HEK293 (cell line): ENCODE data around the gene FRMD4A.

Source experiments
- CTCF ChIA-PET: fragments of 350-600 bp; formaldehyde crosslinking; extraction: SDS; loops from one replicate; lab custom pipeline; 2021; ENCODE audit warnings: antibody characterized with exemption; lab: Yijun Ruan, JAX
- POLR2A ChIA-PET: fragments of 300-600 bp; formaldehyde crosslinking; extraction: SDS; loops from one replicate; lab custom pipeline; 2020; ENCODE audit warnings: antibody characterized with exemption, inconsistent platforms; lab: Yijun Ruan, JAX
- H3K27ac ChIP-seq: fragments of 200-500 bp; sonication (Bioruptor generic); 2 replicates; pipeline ENCODE4 v1.5.1; 2014; ENCODE audit warnings: low read depth, low read length, control low read depth, inconsistent platforms; ENCODE audit errors: extremely low read depth
- H3K36me3 ChIP-seq, 2 experiments: fragments of 200-500 bp in 1 of 2; sonication (Bioruptor generic) in 1 of 2; 1 replicate in 1 of 2; 2 replicates in 1 of 2; pipeline ENCODE4 v1.5.1; 2014 to 2017; ENCODE audit warnings: inconsistent platforms in 2 of 2, low read length in 2 of 2; ENCODE audit not compliant: control insufficient read depth in 2 of 2, insufficient read depth in 1 of 2
- H3K4me1 ChIP-seq: fragments of 200-500 bp; sonication (Bioruptor generic); 2 replicates; pipeline ENCODE4 v1.5.1; 2014; ENCODE audit warnings: mild to moderate bottlenecking, low read length, inconsistent platforms; ENCODE audit not compliant: control insufficient read depth, insufficient read depth
- H3K4me3 ChIP-seq: 2 replicates; pipeline ENCODE4 v1.5.1; 2011; ENCODE audit warnings: low read depth, mild to moderate bottlenecking, control low read depth, low read length, moderate library complexity
- H3K9me3 ChIP-seq: fragments of 200-500 bp; sonication (Bioruptor generic); 2 replicates; pipeline ENCODE4 v1.5.1; 2014; ENCODE audit warnings: low read depth, low read length, inconsistent platforms; ENCODE audit not compliant: control insufficient read depth, insufficient read depth
- CTCF ChIP-seq: fragments of 450-650 bp; formaldehyde crosslinking; IDR thresholded peaks from 2 replicates; pipeline ENCODE4 v1.5.1; 2016; ENCODE audit warnings: missing biosample characterization, missing genetic modification characterization
- GFI1B ChIP-seq: fragments of 450-650 bp; formaldehyde crosslinking; IDR thresholded peaks from 2 replicates; pipeline ENCODE4 v1.5.1; 2016; ENCODE audit warnings: missing biosample characterization, missing genetic modification characterization
- KLF7 ChIP-seq: fragments of 450-650 bp; formaldehyde crosslinking; IDR thresholded peaks from 2 replicates; pipeline ENCODE4 v1.5.1; 2016; ENCODE audit warnings: missing biosample characterization, missing genetic modification characterization, borderline replicate concordance
- SP2 ChIP-seq: fragments of 450-650 bp; formaldehyde crosslinking; IDR thresholded peaks from 2 replicates; pipeline ENCODE4 v1.5.1; 2016; ENCODE audit warnings: missing biosample characterization, missing genetic modification characterization
- ZBTB6 ChIP-seq: fragments of 450-650 bp; formaldehyde crosslinking; IDR thresholded peaks from 2 replicates; pipeline ENCODE4 v1.5.1; 2017; ENCODE audit warnings: missing biosample characterization, missing genetic modification characterization
- ZNF114 ChIP-seq: fragments of 450-650 bp; formaldehyde crosslinking; IDR thresholded peaks from 2 replicates; pipeline ENCODE4 v1.5.0; 2017; ENCODE audit warnings: missing biosample characterization, missing genetic modification characterization
- ZNF132 ChIP-seq: fragments of 450-650 bp; formaldehyde crosslinking; IDR thresholded peaks from 2 replicates; pipeline ENCODE4 v1.5.1; 2017; ENCODE audit warnings: missing biosample characterization, missing genetic modification characterization, borderline replicate concordance
- ZNF133 ChIP-seq: fragments of 450-650 bp; formaldehyde crosslinking; IDR thresholded peaks from 2 replicates; pipeline ENCODE4 v1.5.1; 2016; ENCODE audit warnings: missing biosample characterization, missing genetic modification characterization
- ZNF175 ChIP-seq: fragments of 450-650 bp; formaldehyde crosslinking; IDR thresholded peaks from 2 replicates; pipeline ENCODE4 v1.5.1; 2016; ENCODE audit warnings: missing biosample characterization, missing genetic modification characterization
- ZNF221 ChIP-seq: fragments of 450-650 bp; formaldehyde crosslinking; IDR thresholded peaks from 2 replicates; pipeline ENCODE4 v1.5.1; 2017; ENCODE audit warnings: missing biosample characterization, missing genetic modification characterization, borderline replicate concordance
- ZNF239 ChIP-seq: fragments of 450-650 bp; formaldehyde crosslinking; IDR thresholded peaks from 2 replicates; pipeline ENCODE4 v1.5.1; 2016; ENCODE audit warnings: missing biosample characterization, missing genetic modification characterization
- ZNF24 ChIP-seq: fragments of 450-650 bp; formaldehyde crosslinking; IDR thresholded peaks from 2 replicates; pipeline ENCODE4 v1.5.1; 2016; ENCODE audit warnings: missing biosample characterization, missing genetic modification characterization
- ZNF248 ChIP-seq: fragments of 450-650 bp; formaldehyde crosslinking; IDR thresholded peaks from 2 replicates; pipeline ENCODE4 v1.5.1; 2017; ENCODE audit warnings: missing biosample characterization, missing genetic modification characterization
- ZNF266 ChIP-seq: fragments of 450-650 bp; formaldehyde crosslinking; IDR thresholded peaks from 2 replicates; pipeline ENCODE4 v1.5.1; 2016; ENCODE audit warnings: missing biosample characterization, missing genetic modification characterization, low read depth
- ZNF274 ChIP-seq, 2 experiments: fragments of 200-500 bp in 1 of 2; fragments of 450-650 bp in 1 of 2; sonication (Bioruptor generic) in 1 of 2; formaldehyde crosslinking in 1 of 2; IDR thresholded peaks; 2 replicates each; pipeline versions ENCODE4 v1.5.1 to v1.6.1; 2014 to 2016; ENCODE audit warnings: borderline replicate concordance in 1 of 2, inconsistent platforms in 1 of 2, low read length in 1 of 2, missing biosample characterization in 1 of 2, missing genetic modification characterization in 1 of 2
- ZNF350 ChIP-seq: fragments of 450-650 bp; formaldehyde crosslinking; IDR thresholded peaks from 2 replicates; pipeline ENCODE4 v1.5.0; 2017; ENCODE audit warnings: missing biosample characterization, mild to moderate bottlenecking, missing genetic modification characterization
- ZNF354C ChIP-seq: fragments of 450-650 bp; formaldehyde crosslinking; IDR thresholded peaks from 2 replicates; pipeline ENCODE4 v1.5.1; 2016; ENCODE audit warnings: missing biosample characterization, missing genetic modification characterization, low read depth, borderline replicate concordance
- ZNF501 ChIP-seq: fragments of 450-650 bp; formaldehyde crosslinking; IDR thresholded peaks from 2 replicates; pipeline ENCODE4 v1.5.1; 2016; ENCODE audit warnings: missing biosample characterization, missing genetic modification characterization
- ZNF513 ChIP-seq: fragments of 450-650 bp; IDR thresholded peaks from 2 replicates; pipeline ENCODE4 v1.5.1; 2018; ENCODE audit warnings: missing biosample characterization, missing genetic modification characterization
- ZNF529 ChIP-seq: fragments of 450-650 bp; formaldehyde crosslinking; IDR thresholded peaks from 2 replicates; pipeline ENCODE4 v1.5.1; 2017; ENCODE audit warnings: missing genetic modification characterization, missing biosample characterization; ENCODE audit not compliant: insufficient replicate concordance
- ZNF629 ChIP-seq: fragments of 450-650 bp; formaldehyde crosslinking; IDR thresholded peaks from 2 replicates; pipeline ENCODE4 v1.5.1; 2017; ENCODE audit warnings: missing biosample characterization, missing genetic modification characterization
- ZNF707 ChIP-seq: fragments of 450-650 bp; formaldehyde crosslinking; IDR thresholded peaks from 2 replicates; pipeline ENCODE4 v1.5.1; 2016; ENCODE audit warnings: missing biosample characterization, missing genetic modification characterization
- ZNF777 ChIP-seq: fragments of 450-650 bp; formaldehyde crosslinking; IDR thresholded peaks from 2 replicates; pipeline ENCODE4 v1.5.1; 2017; ENCODE audit warnings: missing biosample characterization, missing genetic modification characterization, borderline replicate concordance
- TF ChIP-seq, protein P1 (sequence below): fragments of 450-650 bp; formaldehyde crosslinking; IDR thresholded peaks from 2 replicates; pipeline ENCODE4 v1.5.1; 2017; ENCODE audit warnings: missing biosample characterization, missing genetic modification characterization
- TF ChIP-seq, protein P2 (sequence below): fragments of 450-650 bp; formaldehyde crosslinking; IDR thresholded peaks from 2 replicates; pipeline ENCODE4 v1.5.1; 2017; ENCODE audit warnings: missing biosample characterization, mild to moderate bottlenecking, missing genetic modification characterization, moderate library complexity
- TF ChIP-seq, protein P3 (sequence below): fragments of 450-650 bp; formaldehyde crosslinking; IDR thresholded peaks from 2 replicates; pipeline ENCODE4; 2016; ENCODE audit warnings: missing biosample characterization, missing genetic modification characterization

The FRMD4A gene

DNA sequence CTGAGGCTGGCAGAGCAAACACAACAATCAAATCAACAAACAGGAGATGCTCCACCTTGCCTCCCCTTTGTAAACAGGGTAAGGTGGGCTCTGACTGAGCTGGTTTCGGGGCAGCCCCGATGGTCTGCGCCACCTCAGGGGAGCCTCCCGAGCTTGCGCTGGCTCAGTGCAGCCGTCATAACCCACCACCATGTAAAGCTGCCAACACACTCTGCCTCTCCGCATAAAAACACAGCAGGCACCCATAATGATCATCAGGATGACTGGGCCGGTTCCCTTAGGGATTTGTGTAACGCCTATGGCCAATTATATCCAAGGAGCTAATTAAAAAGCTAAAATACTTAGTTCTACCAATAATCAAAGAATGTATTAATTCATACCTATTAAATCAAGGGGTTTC is 619.4 kb downstream of the FRMD4A start:
- POLR2A ChIA-PET, result interaction anchor here (0.5 kb wide), 1 partner anchor 10 kb away, joined by 6 read pairs; no protein-coding TSS in a partner anchor
- no peaks in the 10 kb centered on the region for H3K9me3 ChIP-seq
- H3K4me3 ChIP-seq, result no peak overlapping the region
- TF ChIP-seq ZNF175 (tag by site-specific recombination) (no peak), ZBTB6 (tag by site-specific recombination) (no peak), ZNF248 (no peak), GFI1B (no peak), SP2 (tag by site-specific recombination) (no peak), ZNF24 (tag by site-specific recombination) (no peak), ZNF707 (tag by site-specific recombination) (no peak), ZNF266 (tag by site-specific recombination) (no peak), ZNF114 (no peak), ZNF629 (no peak), ZNF239 (tag by site-specific recombination) (no peak), ZNF133 (tag by site-specific recombination) (no peak), ZNF350 (tag by site-specific recombination) (no peak), ZNF132 (tag by site-specific recombination) (no peak), ZNF777 (tag by site-specific recombination) (no peak), ZNF529 (tag by site-specific recombination) (no peak), ZNF354C (tag by site-specific recombination) (no peak), ZNF513 (tag by site-specific recombination) (no peak)
- TF ChIP-seq, protein P1, sequence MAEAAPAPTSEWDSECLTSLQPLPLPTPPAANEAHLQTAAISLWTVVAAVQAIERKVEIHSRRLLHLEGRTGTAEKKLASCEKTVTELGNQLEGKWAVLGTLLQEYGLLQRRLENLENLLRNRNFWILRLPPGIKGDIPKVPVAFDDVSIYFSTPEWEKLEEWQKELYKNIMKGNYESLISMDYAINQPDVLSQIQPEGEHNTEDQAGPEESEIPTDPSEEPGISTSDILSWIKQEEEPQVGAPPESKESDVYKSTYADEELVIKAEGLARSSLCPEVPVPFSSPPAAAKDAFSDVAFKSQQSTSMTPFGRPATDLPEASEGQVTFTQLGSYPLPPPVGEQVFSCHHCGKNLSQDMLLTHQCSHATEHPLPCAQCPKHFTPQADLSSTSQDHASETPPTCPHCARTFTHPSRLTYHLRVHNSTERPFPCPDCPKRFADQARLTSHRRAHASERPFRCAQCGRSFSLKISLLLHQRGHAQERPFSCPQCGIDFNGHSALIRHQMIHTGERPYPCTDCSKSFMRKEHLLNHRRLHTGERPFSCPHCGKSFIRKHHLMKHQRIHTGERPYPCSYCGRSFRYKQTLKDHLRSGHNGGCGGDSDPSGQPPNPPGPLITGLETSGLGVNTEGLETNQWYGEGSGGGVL (tag by site-specific recombination), result no peak
- TF ChIP-seq, protein P2, sequence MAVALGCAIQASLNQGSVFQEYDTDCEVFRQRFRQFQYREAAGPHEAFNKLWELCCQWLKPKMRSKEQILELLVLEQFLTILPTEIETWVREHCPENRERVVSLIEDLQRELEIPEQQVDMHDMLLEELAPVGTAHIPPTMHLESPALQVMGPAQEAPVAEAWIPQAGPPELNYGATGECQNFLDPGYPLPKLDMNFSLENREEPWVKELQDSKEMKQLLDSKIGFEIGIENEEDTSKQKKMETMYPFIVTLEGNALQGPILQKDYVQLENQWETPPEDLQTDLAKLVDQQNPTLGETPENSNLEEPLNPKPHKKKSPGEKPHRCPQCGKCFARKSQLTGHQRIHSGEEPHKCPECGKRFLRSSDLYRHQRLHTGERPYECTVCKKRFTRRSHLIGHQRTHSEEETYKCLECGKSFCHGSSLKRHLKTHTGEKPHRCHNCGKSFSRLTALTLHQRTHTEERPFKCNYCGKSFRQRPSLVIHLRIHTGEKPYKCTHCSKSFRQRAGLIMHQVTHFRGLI (tag by site-specific recombination), result no peak
- no peak overlapping the region for H3K27ac ChIP-seq
- no peaks in the 10 kb centered on the region; the same call in 1 of the 2 replicates for H3K4me1 ChIP-seq
- CTCF ChIA-PET, result no interaction called here
- no peaks in the 10 kb centered on the region for H3K36me3 ChIP-seq

DNA sequence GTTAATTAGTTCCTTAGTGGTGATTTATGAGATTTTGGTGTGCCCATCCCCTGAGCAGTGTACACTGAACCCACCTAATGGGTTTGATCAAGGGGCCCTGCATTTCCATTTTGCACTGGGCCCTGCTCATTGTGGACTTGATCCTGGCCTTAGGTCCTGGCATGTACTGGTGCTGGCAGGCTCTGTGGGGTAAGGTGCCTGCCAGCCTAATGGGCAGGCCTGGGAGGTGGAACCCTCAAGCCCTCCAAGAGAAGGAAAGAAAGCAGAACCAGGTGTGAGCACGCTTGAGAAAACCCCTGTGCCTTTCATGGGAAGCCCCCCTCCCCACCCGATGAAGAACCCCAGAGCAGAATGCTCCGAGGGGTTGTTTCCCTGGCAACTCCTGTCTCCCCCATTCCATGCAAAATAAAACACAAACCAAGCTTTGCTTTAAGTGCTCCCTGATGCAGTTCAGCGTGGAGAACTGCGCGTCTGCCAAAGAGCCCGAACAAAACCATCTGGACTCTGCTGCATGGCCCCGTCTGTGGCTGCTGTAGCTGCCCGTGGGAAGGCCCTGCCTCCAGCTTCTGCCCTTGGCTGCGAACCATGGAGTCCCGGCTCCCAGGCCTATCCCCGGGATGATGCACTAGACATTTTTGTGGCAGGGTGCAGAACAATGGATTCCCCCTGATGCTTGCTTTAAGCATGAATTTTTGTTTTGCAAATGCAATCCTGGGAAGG is 620.6 kb downstream of the FRMD4A start:
- Histone ChIP-seq H3K9me3 (no peaks in the 10 kb centered on the region), H3K27ac (no peak overlapping the region), H3K36me3 (no peaks in the 10 kb centered on the region), H3K4me3 (no peak overlapping the region), H3K4me1 (no peaks in the 10 kb centered on the region; the same call in 1 of the 2 replicates)
- ChIA-PET CTCF (interaction anchor here (0.6 kb wide), 1 partner anchor 139 kb away, joined by 6 read pairs; no protein-coding TSS in a partner anchor), POLR2A (no interaction called here)
- TF ChIP-seq ZNF501 (tag by site-specific recombination) (no peak), ZNF221 (no peak), KLF7 (tag by site-specific recombination) (no peak), ZNF274 (IDR thresholded peaks at IDR 0.05; ENCODE audit: low read length) (no peak), ZNF274 (tag by site-specific recombination; IDR thresholded peaks at IDR 0.05; ENCODE audit: borderline replicate concordance) (no peak), CTCF (tag by site-specific recombination) (no peak)
- TF ChIP-seq, protein P3, sequence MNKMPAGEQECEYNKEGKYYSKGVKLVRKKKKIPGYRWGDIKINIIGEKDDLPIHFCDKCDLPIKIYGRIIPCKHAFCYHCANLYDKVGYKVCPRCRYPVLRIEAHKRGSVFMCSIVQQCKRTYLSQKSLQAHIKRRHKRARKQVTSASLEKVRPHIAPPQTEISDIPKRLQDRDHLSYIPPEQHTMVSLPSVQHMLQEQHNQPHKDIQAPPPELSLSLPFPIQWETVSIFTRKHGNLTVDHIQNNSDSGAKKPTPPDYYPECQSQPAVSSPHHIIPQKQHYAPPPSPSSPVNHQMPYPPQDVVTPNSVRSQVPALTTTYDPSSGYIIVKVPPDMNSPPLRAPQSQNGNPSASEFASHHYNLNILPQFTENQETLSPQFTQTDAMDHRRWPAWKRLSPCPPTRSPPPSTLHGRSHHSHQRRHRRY (tag by site-specific recombination), result no peak
